Measurements from ENCODE around the gene PKD2L1.
"Not testable (repeated sequence)": the region's sequence is repeated elsewhere in the genome, so short reads cannot be mapped to it uniquely, and the experiment has no call there.

PKD2L1 gene

GRCh38 chr10:100330079-100330478 lies at the start of gene PKD2L1:
PKD2L1 (minus strand) TSS chr10:100330228; CDS start chr10:100330103, 125 bp downstream.
- DNase-seq: no peak

- DNase-seq: no peak
Measured at GRCh38 chr10:100377830-100378229, 47.8 kb upstream of the PKD2L1 start.

- DNase-seq: not testable (repeated sequence)
Measured at GRCh38 chr10:100376656-100377055, 46.6 kb upstream of the PKD2L1 start.

GRCh38 chr10:100374677-100375353 lies 44.8 kb upstream of the PKD2L1 start:
- DNase-seq: not testable (repeated sequence)

- DNase-seq: no peak
Measured at GRCh38 chr10:100374200-100374655, 44.2 kb upstream of the PKD2L1 start.

- peak; percentile 88 for DNase-seq
Measured at GRCh38 chr10:100373298-100374199, 43.5 kb upstream of the PKD2L1 start.

- no peak for DNase-seq
Measured at GRCh38 chr10:100372415-100373297, 42.6 kb upstream of the PKD2L1 start.

GRCh38 chr10:100371482-100372027 lies 41.5 kb upstream of the PKD2L1 start:
- DNase-seq: no peak

- DNase-seq: peak; percentile 56
Measured at GRCh38 chr10:100370714-100371481, 40.9 kb upstream of the PKD2L1 start.

- DNase-seq: no peak
Measured at GRCh38 chr10:100368721-100369120, 38.7 kb upstream of the PKD2L1 start.

GRCh38 chr10:100364735-100365391 lies 34.8 kb upstream of the PKD2L1 start:
- DNase-seq: no peak

GRCh38 chr10:100364175-100364574 lies 34.1 kb upstream of the PKD2L1 start:
- no peak for DNase-seq

GRCh38 chr10:100362570-100363496 lies 32.8 kb upstream of the PKD2L1 start:
- DNase-seq: no peak

GRCh38 chr10:100360234-100360633 lies 30.2 kb upstream of the PKD2L1 start:
- DNase-seq: no peak

- DNase-seq: no peak
Measured at GRCh38 chr10:100359529-100360150, 29.6 kb upstream of the PKD2L1 start.

- DNase-seq: no peak
Measured at GRCh38 chr10:100359030-100359432, 29.0 kb upstream of the PKD2L1 start.

- DNase-seq: no peak
Measured at GRCh38 chr10:100357059-100357858, 27.2 kb upstream of the PKD2L1 start.
